Hepatic stellate cell (primary cell): Measurements from ENCODE around the gene ITGAV.

ENCODE experiments used
- DNase-seq: peaks from one replicate; pipeline ENCODE4 v3.0.0; 2011; ENCODE audit warnings: low spot score

The ITGAV gene

DNA sequence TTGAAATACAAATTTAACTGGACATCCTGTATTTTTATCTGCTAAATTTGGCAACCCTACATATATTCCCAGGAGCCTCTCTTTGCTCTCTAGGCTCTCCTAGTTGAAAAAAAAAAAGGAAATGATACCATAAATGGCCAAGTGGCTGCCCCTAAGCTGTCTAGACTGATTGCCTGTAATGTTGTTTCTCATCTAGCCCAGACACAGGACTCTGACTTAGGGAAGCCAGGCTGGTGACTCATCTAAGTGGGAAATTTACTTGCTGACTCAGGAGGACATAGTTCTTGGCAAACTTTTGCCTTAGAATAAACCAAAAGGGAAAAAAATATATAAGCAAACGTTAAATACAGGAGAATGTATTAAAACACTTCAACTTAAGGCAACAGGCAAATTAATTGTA lies 14.6 kb upstream of the ITGAV start:
- DNase-seq, result peak; percentile 73

DNA sequence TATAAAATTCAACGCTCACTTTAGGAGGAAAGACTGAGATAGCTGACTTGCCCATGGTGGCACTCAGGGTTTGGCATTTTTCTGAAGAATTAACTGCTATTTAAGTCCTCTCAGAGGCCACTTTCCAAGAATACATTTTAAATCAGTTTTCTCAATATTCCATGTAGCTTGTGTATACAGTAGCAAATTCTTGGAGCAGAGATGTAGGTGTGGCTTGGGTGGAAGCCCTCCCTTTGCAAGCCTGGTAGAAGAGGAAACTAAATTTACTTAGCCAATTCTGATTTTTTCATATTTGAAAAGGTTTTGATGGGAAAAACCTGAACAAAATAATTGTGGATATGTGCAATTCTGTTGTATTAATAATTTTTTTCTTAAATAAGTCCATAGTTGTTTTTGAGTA lies 14.0 kb upstream of the ITGAV start:
- no peak for DNase-seq

DNA sequence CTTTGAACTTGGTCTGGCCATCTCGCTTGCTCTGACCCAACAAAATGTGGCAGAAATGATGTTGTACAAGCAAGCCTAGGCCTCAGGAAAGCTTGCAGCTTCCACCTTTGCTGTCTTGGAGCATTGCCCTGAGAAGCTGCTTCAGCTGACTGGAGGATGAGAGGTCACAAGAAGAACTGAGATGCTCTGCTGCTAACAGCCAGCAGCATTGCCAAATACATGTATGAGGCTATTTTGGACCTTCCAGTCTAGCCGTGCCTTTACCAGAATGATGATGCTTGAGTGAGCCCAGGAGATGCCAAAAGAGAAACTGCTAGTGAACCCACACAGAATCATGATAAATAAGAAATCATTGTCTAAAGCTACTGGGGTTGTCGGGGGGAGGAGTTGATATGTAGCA lies 13.2 kb upstream of the ITGAV start:
- no peak for DNase-seq

DNA sequence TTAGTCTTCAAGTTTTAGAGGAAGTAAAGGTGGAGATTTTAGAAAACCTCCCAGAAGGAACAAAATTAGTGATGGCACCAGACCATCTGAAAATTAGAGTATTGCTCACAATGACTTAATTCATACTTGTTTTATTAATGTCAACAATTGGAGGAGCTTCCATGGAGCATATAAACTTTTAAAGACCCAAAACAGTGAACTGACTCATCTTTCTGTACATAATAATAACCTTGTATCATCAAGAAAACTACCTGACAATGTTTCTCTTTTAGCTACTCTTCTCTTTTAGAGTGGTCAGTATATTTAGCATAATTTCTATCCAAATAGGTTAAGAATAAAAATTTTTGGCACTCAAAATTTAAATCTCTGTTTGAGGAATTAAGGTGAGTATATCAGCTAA lies 7.2 kb upstream of the ITGAV start:
- no peak for DNase-seq

DNA sequence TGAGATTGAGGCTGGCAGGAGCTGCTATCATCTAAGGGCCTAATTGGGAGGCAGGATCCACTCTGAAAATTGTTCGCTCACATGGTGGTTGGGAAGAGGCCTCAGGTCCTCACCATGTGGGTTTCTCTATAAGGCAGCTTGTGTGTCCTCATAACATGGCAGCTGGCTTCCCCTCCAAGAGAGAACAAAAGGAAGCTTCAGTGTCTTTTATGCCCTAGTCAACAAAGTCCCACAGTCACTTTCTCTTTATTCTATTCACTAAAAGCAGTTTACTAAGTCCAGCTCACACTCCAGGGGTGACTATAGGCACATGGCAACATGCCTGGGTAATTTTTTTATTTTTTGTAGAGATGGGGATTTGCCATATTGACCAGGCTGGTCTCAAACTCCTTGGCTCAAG lies 5.8 kb upstream of the ITGAV start:
- DNase-seq, result no peak

DNA sequence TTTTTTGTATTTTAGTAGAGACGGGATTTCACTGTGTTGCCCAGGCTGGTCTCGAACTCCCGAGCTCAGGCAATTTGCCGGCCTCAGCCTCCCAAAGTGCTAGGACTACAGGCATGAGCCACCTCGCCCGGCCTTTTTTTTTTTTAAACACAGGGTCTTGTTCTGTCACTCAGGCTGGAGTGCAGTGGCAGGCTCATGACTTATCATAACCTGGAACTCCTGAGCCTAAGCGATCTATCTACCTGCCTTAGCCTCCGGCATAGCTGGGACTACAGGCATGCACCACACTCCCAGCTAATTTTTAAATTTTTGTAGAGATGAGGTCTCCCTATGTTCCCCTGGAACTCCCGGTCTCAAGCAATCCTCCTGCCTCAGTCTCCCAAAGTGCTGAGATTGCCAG lies 1.4 kb upstream of the ITGAV start:
- DNase-seq, result no peak

DNA sequence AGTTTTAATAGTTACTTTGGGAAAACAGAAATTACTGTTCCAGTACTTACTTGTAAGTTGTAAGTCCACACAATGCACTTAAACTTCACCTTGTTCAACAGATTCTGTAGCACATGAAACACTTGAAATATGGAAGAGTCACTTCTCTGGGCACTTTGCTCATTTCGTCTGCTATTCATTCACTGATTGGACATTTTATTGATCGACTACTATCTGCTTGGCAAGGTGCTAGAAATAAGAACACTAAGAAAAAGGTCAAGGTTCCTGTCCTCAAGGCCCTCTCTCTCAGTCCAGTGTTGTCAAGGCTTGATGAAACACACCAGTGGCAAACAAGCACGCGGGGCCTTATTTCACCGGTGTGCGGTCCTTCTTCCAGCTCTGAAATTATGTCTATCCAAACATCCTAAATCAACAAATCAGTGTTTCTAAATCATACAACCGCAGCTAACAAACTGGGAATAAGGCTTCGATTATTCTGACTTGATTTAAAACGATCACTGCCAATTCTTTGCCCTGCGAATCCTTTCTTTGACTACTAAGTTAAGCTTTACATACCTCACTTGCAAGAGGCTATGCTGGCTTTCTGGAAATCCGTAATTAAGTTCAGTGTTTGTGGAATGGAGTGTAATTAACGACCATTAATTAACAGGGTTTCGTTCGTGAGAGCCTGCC lies 780 bp upstream of the ITGAV start:
- DNase-seq, result no peak

DNA sequence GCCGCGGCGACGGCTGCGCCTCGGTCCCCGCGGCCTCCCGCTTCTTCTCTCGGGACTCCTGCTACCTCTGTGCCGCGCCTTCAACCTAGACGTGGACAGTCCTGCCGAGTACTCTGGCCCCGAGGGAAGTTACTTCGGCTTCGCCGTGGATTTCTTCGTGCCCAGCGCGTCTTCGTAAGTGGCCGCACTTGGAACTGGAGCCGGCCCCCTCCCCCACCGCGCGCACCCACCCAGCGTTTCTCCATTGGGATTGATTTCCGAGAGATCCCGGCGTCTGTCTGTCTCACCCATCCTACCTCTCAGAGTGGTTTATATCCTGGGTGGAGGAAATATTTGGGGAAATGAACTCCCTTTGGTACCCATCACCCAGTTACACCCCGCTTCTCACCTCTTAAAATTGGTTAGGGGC lies 498 bp downstream of the ITGAV start:
- DNase-seq, result peak; percentile 21

DNA sequence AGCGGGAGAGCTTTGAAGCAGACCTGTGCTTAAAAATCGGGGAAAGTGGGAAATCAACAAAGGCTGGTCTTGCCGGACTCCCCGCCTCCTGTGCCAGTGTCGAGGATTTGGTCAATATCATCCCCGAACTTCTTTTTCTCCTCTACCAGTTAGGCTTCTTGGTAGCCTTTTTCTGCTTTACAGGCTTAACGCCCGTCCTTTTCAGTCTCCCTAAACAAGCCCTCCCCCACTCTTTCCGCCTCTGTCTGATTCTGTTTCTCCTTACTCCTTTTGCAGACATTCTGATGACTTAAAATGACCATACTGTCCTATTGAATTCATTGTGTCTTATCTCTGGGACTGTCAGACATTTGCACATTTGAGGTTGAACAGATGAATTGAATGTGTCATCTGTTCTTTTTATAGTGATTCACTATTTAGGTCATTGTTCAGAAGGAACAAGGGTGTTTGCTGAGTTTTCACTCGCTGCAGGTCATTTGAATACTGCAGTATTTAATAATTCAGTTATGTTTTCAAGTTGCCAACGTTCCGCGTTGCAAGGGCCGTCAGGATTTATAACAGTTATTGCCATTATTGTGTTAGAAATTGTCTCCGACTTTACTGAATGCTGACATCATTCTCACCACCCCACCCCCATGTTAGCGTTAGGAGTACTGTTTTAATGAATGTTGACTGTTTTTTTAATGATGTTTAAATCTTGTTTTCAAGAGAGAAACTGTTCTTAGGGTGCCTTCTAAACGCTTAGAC lies 1.1 kb downstream of the ITGAV start:
- peak; percentile 17 for DNase-seq

DNA sequence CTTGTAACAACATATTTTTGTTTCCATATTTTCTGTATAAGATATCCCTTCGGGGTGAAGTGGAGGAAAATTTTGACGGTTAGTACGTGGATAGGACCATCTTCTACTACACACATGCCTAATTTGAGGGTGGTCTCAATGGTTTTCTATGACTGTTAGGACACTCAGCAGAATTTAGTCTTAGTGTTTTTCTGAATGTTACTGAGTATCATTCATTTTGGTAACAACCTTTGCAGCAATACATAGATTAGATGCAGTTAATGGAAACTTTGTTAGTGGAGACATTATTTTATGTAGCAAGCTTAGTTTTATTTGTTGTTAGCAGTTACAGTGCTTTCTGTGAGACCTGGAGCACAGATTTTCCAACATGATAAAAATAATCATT lies 1.6 kb downstream of the ITGAV start:
- DNase-seq, result no peak

DNA sequence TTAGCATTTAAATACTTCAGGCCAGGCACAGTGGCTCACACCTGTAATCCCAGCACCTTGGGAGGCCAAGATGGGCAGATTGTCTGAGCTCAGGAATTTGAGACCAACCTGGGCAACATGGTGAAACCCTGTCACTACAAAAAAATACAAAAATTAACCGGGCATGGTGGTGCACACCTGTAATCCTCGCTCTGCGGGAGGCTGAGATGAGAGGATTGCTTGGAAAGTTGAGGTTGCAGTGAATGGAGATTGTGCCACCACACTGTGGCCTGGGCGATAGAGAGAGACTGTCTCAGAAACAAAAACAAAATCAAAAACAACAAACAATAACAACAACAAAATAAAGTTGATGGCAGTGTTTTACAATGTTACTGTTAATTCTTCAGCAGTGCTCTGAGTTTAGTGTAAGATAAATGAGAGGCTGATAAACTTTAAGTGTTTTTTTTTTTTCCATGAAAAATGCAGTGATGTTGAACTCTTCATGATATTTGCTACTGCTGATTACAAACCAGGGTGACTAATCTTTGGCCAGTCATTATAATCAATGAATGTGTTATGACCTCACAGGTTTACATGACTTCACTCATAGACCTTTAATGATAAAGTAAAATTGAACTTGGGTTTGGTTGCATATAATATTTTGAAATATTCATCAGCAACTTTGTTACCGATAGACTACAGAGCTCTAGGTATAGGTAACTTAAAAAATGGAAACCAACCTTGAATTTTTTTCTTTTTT lies 2.5 kb downstream of the ITGAV start:
- no peak for DNase-seq

DNA sequence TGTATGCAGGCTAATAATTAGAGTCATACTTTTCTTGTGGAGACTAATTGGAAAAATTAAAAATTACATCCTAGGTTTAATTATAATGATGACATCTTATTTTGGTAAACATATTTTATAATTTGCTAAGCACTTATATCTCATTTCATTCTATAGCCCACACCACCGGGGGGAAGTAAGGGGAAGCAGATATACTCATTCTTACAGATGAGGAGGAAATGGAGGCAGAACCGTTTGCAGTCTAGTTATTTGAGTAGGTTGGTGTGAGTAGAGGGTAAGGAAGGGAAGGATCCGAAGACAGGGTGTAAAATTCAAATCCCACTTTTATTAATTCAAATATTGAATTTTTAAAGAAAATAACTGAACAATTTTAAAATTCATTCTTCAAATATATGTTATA lies 3.7 kb downstream of the ITGAV start:
- DNase-seq, result no peak

DNA sequence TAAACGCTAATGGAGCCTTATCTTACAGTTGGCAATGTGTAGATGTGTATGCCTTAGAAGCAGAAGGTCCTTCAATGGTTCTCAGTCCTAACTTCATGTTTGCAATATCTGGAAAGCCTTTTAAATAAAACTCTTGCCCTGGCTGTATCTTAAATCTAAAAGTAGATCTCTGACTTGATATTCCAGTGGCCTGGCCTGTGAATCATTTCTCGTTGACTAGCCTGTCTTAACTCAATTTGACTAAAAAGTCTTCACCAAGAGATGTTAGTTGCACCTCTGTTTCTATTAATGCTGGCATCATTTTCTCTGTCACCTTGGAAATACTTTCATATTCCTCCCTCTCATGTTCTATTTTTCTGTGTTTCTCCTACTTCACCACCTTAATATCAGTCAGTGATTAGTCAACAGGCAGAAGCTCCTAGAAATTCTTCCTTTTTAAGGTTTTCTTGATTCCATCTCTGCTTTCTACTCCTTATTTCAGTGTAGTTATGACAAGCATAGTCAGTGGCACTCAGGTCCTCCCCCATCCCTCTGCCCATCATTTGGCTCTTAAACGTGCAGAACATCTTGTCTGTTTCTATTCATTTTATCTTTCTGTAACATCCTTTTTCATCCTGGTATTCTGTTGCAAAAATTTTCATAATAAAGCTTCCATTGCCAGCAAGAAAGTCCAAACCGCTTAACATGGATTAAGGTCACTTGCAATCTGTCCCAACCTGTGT lies 4.3 kb downstream of the ITGAV start:
- DNase-seq, result no peak

DNA sequence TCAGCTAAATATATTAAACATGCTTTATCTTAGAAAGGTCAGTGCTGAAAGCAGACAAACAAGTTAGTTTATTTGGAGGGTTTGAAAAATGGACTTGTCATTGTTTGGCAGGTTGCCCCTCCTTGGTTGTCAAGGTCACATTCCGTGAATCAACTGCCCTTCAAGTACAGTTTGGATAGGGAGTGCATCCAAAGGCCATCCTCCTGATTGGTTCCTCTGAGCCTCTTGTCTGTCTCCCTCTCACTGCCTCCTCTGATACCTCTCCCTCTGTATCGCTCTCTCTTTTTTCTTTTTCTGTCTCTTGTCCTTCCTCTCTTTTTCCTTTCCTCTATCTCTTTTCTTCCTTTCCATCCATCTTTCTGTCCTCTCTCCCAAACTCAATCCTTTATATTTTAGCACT lies 5.4 kb downstream of the ITGAV start:
- no peak for DNase-seq

DNA sequence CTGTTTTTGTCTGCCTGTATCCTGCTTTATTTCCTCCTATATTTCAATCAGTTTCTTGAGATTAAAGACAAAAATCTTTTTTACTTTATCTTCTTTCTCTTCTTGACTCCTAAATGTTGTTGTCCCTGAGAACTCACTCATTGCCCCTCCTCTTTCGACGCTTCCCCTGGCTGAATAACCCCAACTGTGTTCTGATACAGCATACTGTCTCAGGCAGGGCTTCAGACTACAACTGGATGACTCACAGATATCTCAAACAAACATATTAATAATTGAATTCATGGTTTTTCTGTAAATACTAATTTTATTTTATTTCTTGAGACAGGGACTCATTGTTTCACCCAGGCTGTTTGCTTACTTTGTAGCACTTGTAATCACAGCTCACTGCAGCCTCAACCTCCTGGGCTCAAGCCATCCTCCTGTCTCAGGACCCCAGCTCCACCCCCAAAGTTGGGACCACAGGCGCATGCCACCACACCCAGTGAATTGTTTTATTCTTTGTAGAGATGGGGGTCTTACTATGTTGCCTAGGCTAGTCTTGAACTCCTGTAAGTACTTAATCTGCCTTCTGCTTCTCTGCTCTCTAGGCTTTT lies 9.4 kb downstream of the ITGAV start:
- no peak for DNase-seq

DNA sequence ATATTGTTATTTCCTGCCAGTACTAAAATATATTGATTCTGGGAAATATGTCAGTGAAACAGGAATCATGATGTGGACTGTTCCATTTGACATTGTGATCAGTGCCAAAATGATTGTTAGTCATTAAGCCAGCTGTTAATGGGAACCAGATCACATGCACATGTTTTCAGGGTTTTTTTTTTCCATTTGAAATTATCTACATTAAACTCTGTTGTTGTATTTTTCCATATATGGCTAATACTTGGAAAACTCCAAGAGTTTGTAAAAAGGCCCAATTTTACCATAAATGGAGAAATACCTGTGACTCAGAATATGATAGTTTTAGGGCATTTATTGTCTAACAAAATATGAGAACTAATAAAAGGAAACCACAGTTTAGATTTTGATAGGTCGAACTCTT lies 13.4 kb downstream of the ITGAV start:
- no peak for DNase-seq

DNA sequence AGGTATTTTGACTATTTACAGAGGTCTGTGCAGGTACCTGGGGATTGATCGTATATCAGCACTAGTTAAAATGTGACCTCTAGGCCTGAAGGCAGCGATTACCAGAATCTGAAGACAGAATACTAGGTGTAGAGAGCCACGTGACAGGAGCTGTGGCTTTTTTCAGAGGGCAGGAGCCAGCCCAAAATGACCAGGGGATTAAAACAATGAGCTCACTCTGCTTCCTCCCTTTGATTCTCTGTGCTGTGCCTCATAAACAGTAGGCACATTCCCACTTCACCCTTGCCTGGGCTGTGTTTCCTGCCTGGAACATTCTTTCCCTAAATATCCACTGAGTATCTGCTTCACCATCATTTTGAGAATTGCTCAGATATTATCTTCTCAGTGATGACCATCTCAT lies 15.2 kb downstream of the ITGAV start:
- DNase-seq, result no peak

DNA sequence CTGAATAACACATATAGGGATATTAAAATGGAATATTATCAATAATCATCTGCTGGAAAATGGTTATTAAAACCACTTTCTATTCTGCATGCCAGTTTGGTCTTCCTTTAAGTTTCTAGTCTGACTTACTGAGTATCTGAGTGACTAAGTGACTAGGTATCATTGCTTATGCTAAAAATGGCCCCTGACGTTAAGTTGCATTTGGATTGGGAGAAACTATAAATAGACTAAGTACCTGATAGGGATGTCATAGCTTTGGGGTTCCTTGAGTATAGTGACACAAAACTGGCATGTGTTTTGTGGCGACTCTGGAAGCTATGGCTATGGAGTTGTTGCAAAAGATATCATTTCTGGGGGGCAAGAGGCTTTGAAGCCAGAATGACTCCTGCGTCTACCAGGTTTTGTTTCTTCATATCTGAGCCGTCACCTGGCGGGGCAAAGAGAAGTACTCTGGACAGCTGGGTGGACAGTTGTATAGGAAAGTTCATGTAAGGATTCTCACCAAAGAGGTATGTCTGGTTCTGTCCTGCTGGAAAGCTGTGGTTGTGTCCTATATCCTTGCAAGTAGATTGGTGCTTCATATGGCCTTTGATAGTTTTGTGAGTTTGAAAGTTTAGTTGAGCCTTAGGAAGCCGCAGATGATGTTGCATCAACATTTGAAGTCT lies 17.9 kb downstream of the ITGAV start:
- DNase-seq, result no peak

DNA sequence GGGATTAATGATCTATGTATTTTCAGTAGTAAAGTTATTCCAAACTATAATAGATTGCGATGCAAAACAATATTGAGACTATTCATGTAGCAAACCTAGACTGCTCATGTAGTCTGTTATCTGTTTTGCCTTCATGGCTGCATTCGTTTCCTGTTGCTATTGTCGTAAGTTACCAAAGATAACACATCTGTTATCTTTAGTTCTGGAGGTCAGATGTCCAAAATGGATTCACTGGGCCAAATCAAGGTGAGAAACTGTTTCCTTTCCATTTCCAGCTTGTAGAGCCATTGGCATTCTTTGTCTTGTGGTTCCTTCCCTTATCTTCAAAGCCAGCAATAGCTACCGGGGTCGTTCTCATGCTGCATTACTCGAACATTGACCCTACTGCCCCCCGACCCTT lies 20.9 kb downstream of the ITGAV start:
- no peak for DNase-seq

DNA sequence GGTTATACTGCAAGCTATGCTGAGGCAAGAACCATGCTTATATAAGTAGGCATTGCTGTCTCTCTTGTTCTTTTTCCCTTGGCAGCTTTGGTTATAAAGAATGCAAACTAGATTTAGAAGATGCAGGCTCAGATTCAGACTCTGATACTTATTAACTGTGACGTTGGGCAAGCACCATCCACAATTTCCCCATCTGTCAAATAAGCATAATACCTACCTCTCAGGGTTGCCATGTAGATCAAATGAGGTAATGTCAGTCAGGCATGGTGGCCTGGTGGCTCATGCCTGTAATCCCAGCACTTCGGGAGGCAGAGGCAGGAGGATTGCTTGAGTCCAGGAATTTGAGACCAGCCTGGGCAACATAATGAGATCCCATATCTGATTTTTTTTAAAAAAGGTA lies 21.7 kb downstream of the ITGAV start:
- DNase-seq, result no peak

DNA sequence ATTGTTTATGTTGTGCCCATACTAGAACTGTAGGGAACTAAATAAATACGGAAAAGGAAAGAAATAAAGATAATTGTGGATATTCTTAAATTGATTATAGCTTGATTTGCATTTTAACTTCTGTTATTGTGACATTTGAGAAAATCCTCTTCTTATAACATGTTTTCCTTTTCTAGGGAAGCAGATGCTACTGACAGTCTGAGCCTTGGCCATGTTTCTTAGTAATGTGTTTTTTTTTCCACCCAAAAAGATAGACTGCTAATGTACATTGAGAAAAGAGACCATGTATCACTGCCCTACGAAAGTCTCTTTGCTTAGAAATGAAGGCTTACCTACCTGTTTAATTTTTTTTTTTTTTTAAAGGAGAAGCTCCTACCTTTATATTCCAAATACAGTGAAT lies 22.2 kb downstream of the ITGAV start:
- DNase-seq, result no peak
